ENCODE data around the gene CPM. TPM values are rescaled to one million over a fixed set of nuclear protein-coding genes. Genes with fewer than 3 reads are reported as not detected.

The CPM gene
- polyA plus RNA-seq, 1 experiment, result 5.4 TPM

DNA sequence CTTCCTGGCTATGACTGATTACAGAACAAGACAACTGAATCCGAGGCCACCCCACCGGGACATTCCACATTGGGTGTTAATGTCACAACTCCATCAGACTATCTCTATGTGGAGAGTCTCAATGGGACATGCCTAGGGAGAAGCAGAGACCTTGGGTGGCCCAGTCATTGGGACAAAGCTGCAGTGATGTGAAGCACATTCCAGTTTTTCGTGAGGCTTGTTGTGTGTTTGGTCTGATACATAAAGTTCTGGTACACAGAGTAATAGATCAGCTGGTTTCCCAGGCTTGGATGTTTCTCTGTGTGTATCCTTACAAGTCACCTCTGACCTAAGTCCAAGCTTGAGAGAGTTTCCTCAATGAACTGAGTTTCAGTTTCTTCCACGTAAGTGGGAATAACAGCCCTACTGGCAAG lies 42.3 kb downstream of the CPM start:
- Histone ChIP-seq H3K9me3 (ENCODE audit: control insufficient read depth, insufficient read depth, low read length) (no peaks in the 10 kb centered on the region), H3K27ac (ENCODE audit: low read depth, low read length) (no peak overlapping the region), H3K27me3 (ENCODE audit: control insufficient read depth, insufficient read depth, low read length) (no peaks in the 10 kb centered on the region), H3K4me3 (ENCODE audit: low read depth, low read length) (no peak overlapping the region)
- POLR2A ChIA-PET, result interaction anchor here (0.5 kb wide), 1 partner anchor 9 kb away, joined by 3 read pairs; no protein-coding TSS in a partner anchor
- DNase-seq (ENCODE audit: low read depth, low spot score), result no peak
- CTCF ChIA-PET, result no interaction called here
- TF ChIP-seq, protein P1, sequence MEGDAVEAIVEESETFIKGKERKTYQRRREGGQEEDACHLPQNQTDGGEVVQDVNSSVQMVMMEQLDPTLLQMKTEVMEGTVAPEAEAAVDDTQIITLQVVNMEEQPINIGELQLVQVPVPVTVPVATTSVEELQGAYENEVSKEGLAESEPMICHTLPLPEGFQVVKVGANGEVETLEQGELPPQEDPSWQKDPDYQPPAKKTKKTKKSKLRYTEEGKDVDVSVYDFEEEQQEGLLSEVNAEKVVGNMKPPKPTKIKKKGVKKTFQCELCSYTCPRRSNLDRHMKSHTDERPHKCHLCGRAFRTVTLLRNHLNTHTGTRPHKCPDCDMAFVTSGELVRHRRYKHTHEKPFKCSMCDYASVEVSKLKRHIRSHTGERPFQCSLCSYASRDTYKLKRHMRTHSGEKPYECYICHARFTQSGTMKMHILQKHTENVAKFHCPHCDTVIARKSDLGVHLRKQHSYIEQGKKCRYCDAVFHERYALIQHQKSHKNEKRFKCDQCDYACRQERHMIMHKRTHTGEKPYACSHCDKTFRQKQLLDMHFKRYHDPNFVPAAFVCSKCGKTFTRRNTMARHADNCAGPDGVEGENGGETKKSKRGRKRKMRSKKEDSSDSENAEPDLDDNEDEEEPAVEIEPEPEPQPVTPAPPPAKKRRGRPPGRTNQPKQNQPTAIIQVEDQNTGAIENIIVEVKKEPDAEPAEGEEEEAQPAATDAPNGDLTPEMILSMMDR (IDR thresholded peaks at IDR 0.05; ENCODE audit: low read depth, low read length), result no peak

DNA sequence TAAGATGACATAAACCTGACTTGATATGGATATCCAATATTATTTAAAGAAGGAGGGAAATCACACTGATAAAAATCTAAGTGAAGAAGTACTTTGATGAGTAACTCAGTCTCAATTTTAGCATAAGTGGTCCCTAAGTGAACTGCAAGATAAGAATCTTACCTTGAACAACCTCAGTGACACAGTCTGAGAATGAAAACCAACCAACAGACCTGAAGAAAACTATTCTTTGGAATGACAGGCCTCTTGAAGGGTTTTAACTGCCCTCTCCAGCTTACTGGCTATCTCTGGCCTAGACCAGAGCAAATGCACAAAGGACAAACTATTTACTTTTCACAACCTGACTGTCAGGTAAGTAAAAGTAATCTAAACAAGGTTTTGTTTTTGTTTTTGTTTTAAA lies 44.7 kb downstream of the CPM start:
- POLR2A ChIA-PET, result no interaction called here
- CTCF ChIA-PET, result interaction anchor here (1.4 kb wide), 1 partner anchor 11 kb away, joined by 3 read pairs; no protein-coding TSS in a partner anchor
- DNase-seq (ENCODE audit: low read depth, low spot score), result no peak
- Histone ChIP-seq H3K9me3 (ENCODE audit: control insufficient read depth, insufficient read depth, low read length) (no peaks in the 10 kb centered on the region), H3K27ac (ENCODE audit: low read depth, low read length) (no peak overlapping the region), H3K4me3 (ENCODE audit: low read depth, low read length) (no peak overlapping the region), H3K27me3 (ENCODE audit: control insufficient read depth, insufficient read depth, low read length) (no peaks in the 10 kb centered on the region)
- TF ChIP-seq, protein P1 (IDR thresholded peaks at IDR 0.05; ENCODE audit: low read depth, low read length), result no peak

DNA sequence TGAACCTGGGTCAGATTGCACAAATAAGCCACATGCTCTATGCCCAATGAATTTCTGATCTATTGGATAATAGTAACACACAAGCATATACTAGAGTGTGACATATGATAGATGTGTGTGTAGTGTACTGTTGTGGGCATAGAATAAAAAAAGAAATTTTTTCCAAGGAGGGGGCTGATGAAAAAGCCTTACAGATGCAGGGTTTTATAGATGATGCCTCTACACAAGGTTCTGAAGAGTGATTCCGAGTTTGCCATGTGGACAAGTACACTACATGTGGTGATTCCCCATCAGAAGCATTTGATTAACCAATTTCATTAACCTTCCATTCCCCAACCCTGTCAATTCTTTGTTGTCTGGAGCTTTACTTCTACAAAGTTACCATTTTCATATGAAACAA lies 45.3 kb downstream of the CPM start:
- ChIA-PET CTCF (interaction anchor here (1.4 kb wide), 1 partner anchor 10 kb away, joined by 3 read pairs; no protein-coding TSS in a partner anchor), POLR2A (no interaction called here)
- H3K27me3 ChIP-seq (ENCODE audit: control insufficient read depth, insufficient read depth, low read length), result no peaks in the 10 kb centered on the region
- H3K9me3 ChIP-seq (ENCODE audit: control insufficient read depth, insufficient read depth, low read length), result no peaks in the 10 kb centered on the region
- H3K4me3 ChIP-seq (ENCODE audit: low read depth, low read length), result no peak overlapping the region
- TF ChIP-seq, protein P1 (IDR thresholded peaks at IDR 0.05; ENCODE audit: low read depth, low read length), result no peak
- H3K27ac ChIP-seq (ENCODE audit: low read depth, low read length), result no peak overlapping the region
- DNase-seq (ENCODE audit: low read depth, low spot score), result no peak

DNA sequence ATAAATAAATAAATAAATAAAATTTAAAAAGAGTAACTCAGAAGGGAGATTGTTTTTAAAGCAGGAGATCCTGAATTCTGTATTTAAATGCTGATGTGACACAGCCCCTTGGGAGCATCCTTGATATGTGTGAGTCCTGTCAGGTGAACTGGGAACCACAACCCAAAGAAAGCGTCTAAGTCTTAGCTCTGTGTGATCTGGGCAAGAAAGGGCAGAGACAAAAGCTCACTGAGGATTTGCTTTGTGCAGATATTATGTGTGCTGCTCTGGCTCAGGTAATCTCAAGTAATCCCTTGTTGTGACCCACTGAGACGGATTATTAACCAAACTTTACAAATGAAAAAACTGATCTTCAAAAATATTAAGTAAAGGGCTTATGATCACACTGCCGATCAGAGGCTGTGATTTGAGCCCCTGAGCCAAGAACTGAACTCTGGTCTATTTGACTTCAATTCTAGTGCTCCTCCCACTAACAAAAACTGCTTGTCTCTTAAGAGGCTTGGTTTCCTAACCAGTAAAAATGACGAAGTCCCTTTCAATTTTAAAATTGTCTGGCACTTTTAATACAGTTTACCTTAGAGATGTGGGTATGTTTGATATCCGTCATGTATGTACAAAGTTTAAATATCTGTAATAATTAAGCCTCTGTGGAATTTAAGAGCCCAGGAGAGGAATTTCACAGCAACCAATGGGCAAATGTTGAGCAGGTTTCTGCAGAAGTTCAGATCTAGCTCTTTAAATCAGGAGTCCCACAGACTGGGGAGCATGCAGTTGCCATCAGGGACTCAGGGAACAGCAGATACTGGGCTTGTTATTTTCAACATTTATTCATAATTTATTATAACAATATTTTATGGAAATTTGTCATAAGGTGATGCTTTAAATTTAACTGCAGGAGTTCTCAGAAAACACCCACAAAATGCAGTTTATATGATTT lies 46.1 kb downstream of the CPM start:
- DNase-seq (ENCODE audit: low read depth, low spot score), result no peak
- H3K9me3 ChIP-seq (ENCODE audit: control insufficient read depth, insufficient read depth, low read length), result no peaks in the 10 kb centered on the region
- POLR2A ChIA-PET, result no interaction called here
- H3K27me3 ChIP-seq (ENCODE audit: control insufficient read depth, insufficient read depth, low read length), result no peaks in the 10 kb centered on the region
- TF ChIP-seq, protein P1 (IDR thresholded peaks at IDR 0.05; ENCODE audit: low read depth, low read length), result no peak
- H3K4me3 ChIP-seq (ENCODE audit: low read depth, low read length), result no peak overlapping the region
- no peak overlapping the region for H3K27ac ChIP-seq (ENCODE audit: low read depth, low read length)
- CTCF ChIA-PET, result no interaction called here

DNA sequence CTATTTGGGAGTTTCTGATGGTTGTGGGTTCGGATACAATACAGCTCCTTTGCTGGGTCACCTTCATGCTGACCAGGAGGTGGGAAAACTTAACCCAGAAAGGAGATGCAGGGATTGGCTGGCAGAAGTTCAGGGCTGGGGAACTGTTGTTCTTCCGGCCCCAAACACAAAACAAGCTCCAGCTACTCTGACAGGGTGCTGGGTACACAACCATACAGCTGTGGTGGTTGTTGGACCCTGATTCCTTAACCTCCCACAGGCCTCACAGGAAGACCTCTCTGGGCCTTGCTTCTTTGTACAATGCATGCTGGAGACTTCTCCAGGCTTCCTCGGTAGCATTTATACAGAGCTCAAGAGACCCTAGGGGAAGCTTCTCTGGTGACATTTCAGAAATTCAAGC lies 47.6 kb downstream of the CPM start:
- POLR2A ChIA-PET, result no interaction called here
- CTCF ChIA-PET, result no interaction called here
- TF ChIP-seq, protein P1 (IDR thresholded peaks at IDR 0.05; ENCODE audit: low read depth, low read length), result no peak
- H3K4me3 ChIP-seq (ENCODE audit: low read depth, low read length), result no peak overlapping the region
- H3K27me3 ChIP-seq (ENCODE audit: control insufficient read depth, insufficient read depth, low read length), result no peaks in the 10 kb centered on the region
- no peaks in the 10 kb centered on the region for H3K9me3 ChIP-seq (ENCODE audit: control insufficient read depth, insufficient read depth, low read length)
- no peak overlapping the region for H3K27ac ChIP-seq (ENCODE audit: low read depth, low read length)
- DNase-seq (ENCODE audit: low read depth, low spot score), result no peak
